CD4-positive, alpha-beta T cell treated with Interleukin-12 subunit alpha and Interleukin-12 subunit beta, for 1 hour (primary cell): ENCODE measurements around the gene TRPC4AP.
"Not testable (repeated sequence)": the region's sequence is repeated elsewhere in the genome, so short reads cannot be mapped to it uniquely, and the experiment has no call there.

ENCODE experiments used
- DNase-seq: peaks from one replicate; pipeline ENCODE4 v3.0.0-alpha.2; 2020

Gene TRPC4AP

DNA sequence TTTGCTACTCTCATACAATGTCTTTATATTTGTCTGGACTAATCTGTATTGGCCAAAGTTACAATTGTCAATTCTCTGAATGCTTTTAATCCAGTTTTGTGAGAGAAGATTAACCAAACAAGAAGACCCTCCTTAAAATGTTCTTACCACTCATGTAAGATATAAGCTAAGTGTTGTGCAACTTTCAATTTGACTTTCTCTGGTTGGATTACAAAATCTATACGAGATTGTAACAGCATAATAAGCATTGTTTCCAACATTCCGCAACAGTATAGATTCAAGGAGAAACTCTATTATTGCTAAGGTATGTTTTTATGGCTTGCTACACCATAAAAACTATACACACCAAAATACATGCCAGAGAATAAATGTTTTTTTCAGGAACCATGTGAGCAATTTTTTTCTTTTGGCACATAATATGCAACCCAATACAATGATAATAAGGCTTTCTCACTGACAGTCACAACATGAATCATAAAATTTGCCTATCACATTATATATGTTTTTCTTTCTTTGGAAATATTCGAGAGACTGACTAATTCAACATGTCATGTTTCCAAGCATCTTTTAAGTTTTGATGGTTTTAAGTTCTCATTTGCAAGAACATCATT lies 12.2 kb upstream of the TRPC4AP start:
- no peak for DNase-seq

DNA sequence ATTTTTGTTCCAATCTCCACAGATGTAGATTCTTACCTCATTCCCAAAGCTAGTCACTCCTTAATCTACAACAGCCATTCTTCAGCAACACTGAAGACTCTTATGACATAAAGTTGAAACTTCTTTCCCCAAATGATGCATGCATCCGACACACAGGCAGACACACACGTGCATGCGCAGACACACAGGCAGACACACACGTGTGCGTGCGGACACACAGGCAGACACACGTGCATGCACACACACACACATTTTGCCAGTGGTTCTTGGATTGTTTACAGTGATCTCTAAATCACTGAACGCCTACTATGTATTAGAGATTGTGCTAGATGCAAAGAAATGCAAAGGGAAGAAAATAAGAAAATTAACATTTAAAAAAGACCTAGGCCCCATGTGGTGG lies 9.0 kb upstream of the TRPC4AP start:
- DNase-seq = no peak

DNA sequence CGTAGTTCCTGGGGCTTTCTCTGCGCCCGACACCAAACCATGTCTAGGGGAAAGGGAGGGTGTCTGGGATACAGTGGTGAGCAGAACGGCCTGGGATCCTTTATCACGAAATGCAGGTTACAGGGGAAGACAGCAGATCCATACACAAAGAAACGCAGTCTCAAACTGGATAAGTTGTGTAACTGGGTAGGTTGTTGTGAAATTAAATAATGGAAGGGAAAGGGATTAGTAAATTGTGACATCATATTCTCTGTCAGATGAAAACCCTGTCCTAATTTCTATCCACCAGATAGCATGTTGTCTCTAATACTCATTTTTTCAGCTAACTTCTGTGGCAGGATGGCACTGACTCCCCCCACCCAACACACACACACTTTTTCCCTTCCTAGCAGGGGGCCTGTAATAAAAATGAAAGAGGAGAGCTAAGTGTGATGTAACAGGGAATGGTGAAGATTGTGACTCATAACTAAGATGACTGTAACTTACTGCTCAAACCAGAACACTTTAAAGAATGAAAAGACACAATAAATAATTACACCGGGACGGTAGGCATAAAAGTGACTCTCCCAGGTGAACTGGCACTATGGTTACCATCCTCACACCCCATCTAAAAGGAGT lies 769 bp upstream of the TRPC4AP start:
- no peak for DNase-seq

DNA sequence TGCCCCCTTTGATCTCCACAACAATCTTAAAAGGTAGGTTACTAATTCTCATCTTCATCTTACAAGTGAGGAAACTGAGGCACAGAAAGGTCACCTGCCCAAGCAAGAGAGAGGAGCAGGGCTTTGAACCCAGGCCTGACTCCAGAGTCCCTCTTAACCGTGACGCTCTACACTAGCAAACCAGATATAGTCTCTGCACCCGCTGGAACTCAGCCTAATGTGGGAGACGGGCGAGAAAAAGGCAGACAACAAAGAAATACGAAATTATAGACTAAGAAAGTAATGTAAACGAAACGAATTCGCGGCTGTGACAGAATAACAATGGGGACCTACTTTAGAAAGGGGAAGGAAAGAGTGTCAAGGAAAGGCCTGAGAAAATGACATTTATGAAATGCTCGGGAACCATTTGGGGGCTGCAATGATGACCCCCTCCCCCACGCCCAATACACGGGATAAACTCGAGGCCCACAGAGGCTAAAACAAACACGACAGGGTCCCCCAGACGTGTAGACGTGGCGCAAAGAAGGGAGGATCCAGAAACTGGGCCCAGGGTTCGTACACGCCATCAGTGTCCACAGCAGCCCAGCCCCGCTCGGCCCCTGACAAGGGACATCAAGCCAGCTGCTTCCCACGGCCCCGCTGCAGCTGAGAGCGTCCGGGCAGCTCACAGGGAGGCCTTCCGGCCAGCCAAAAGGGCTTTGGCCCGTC lies 637 bp downstream of the TRPC4AP start:
- DNase-seq = peak; percentile 19

DNA sequence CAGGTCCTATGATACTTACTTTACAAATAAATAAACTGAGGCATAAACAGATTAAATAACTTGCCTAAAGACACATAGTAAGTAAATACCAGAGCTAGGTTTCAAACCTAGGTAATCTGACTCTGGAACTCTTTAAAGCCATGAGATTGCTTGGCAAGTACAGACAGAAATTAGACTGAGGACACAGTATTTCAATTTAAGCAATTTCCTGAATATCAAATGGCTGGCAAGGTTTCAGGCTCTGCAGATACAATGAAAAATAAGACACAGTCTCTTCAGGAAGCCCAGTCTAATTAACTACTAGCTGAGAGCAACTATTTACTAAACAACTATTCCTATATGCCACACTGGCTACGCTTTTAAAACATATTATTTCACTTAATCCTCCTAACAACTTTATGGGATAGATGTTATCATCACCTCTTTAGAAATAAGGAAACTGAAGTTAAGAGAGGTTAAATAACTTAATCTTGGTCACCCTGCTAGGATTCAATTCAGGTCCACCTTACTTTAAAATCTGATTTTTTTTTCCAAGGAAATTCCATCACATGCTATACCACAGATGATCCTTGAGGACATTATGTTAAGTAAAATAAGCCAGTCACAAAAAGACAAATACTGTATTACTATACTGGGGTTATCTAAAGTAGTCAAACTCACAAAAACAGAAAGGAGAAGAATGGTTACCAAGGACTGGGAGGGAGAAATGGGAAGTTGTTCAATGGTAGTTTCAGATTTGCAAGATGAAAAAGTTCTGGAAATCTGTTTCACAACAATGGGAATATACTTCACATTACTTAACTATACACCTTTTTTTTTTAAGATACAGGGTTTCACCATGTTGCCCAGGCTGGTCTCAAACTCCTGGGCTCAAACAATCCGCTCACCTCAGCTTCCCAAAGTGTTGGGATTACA lies 4.1 kb downstream of the TRPC4AP start:
- DNase-seq = no peak

DNA sequence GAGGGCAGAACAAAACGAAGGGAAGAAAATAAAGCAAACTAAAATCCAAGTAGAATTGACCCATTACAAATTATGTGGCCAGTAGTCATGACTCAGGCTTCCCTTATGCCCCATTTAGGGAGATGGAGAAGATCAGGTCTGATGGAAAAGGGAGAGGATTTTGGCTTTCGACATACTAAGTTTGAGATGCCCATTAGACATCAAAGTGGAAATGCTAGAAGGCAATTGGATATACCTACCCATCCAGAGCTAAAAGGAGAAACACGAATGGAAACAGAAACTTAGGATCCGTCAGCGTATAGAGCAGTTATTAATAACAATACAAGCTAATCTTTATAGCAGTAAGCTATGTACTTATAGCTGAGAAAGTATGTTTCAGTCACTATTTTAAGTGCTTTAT lies 4.8 kb downstream of the TRPC4AP start:
- DNase-seq = no peak

DNA sequence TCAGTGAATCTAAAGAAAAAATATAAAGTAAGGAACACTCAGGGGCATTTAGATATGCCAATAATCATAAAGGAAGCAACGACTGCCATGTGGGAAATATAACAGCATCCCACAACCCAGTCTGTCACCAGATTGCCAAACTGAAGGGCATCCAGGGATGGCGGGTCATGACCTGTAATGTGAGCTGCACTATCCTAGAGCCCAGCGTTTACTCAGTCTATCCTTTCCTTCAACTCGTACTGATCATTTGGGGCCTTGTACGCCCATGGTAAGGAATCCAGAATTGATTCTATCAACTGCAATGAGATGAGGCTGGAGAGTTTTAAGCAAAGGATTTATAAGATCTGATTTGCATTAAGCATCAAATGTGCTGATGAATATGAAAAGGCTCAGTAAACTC lies 5.3 kb downstream of the TRPC4AP start:
- no peak for DNase-seq

DNA sequence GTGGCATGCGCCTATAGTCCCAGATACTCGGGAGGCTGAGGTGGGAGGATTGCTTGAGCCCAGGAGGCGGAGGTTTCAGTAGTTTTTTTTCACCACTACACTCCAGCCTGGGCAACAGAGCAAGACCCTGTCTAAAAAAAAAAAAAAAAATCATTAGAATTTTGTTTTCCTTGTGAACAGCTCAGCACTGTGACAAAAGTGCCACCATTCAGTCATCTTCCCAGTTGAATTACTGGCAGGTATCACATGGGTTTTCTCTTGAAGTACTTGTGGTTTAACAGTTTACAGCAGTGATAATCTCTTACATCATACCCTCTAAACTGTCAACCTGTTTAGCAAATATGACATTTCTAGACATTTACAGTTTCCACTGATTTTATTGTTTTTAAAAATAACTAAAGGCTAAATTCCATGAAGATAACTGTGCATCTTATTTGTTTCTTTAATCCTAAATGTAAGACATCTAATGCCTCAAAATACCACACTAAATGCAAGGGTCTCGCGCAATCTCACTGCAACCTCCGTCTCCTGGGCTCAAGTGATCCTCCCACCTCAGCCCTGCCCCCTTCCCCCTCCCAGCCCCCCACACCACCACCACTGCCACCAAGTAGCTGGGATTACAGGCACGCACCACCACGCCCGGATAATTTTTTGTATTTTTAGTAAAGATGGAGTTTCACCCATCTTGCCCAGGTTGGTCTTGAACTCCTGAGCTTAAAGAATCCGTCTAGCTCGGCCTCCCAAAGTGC lies 7.0 kb downstream of the TRPC4AP start:
- DNase-seq = peak; percentile 42

DNA sequence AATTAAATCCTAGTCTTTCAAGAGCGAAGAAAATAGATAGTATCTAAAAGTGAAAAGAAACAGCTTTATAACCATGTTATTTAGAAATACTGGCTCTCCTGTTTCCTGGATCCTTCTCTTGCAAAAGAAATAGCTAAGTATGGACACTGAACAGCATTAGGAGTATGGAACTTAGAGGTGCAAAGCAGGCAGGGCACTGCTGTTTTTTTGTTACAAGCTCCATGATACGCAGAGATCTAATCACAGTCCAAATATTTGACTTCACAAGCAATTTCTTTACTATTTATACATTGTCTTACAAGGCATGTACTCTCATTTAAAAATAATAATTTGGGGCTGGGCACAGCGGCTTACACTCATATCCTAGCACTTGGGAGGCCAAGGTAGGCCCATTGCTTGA lies 7.6 kb downstream of the TRPC4AP start:
- no peak for DNase-seq

DNA sequence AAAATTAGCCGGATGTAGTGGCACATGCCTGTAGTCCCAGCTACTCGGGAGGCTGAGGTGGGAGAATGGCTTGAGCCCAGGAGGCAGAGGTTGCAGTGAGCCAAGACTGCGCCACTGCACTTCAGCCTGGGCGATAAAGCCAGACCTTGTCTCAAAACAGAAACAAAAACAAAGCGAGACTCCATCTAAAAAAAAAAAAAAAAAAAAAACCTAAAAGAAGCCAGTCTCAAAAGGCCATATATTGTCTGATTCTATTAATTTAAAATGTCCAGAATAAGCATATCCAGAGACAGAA lies 12.3 kb downstream of the TRPC4AP start:
- not testable (repeated sequence) for DNase-seq

DNA sequence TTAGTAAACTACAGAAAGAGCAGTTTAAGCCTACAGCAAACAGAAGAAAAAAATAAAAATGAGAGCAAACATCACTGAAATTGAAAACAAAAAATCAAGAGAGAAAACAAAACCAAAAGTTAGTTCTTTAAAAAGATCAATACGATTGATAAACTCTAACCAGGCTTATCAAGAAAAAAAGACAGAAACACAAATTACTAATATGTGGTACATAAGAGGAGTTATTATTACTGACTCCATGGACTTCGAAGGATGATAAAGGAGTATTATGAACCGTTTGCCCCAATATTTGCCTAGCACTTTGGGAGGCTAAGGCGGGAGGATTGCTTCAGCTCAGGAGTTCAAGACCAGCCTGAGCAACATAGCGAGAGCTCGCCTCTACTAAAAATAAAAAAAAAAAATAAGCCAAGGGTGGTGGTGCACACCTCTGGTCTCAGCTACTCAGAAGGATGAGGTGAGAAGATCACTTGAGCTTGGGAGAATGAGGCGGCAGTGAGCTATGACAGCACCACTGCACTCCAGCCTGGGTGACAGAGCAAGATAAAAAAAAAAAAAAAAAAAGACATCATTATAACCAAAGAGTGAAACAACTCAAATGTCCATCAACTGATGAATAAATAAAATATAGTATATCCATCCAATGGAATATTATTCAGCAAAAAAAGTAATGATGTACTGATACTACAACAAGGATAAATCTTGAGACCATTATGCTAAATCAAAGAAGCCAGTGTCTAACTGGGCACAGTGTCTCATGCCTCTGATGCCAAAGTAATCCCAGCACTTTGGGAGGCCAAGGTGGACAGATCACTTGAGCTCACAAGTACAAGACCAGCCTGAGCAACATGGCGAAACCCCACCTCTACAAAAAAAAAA lies 12.9 kb downstream of the TRPC4AP start:
- DNase-seq = no peak

DNA sequence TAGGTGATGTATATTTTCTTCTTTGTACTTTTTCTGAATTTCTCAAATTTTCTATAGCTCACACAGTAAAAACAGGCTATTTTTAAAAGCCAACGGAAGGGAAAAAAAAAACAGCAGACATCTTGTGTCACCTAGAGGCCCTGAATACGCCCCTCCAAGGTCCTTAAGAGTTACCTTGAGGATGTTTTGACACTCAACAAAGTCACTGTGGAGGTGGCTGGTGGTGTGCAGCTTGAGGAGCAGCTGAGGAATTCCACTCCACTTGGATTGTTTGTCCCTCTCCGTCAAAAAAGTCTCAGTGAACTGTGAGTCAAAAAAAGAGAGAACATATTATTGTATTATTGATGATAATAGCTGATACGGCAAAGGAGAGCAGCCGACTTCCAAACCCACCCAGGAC lies 14.7 kb downstream of the TRPC4AP start:
- no peak for DNase-seq

DNA sequence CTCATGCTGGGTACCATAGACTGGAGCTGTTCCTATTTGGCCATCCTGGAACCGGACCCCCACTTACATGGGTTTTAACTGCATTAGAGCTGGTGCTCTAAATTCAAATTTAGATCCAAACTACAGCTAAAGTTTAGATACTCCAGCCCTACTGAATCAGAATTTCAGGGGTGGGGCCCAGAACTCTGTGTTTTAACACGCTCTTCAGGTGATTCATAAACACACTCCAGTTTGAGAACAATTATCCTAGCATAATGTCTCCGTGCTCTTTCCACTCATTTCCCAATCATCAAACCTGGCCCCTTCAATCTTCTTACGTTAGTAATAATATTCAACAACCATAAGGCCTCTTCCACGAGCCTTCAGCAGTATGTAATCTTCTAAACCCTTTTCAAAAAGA lies 15.3 kb downstream of the TRPC4AP start:
- no peak for DNase-seq

DNA sequence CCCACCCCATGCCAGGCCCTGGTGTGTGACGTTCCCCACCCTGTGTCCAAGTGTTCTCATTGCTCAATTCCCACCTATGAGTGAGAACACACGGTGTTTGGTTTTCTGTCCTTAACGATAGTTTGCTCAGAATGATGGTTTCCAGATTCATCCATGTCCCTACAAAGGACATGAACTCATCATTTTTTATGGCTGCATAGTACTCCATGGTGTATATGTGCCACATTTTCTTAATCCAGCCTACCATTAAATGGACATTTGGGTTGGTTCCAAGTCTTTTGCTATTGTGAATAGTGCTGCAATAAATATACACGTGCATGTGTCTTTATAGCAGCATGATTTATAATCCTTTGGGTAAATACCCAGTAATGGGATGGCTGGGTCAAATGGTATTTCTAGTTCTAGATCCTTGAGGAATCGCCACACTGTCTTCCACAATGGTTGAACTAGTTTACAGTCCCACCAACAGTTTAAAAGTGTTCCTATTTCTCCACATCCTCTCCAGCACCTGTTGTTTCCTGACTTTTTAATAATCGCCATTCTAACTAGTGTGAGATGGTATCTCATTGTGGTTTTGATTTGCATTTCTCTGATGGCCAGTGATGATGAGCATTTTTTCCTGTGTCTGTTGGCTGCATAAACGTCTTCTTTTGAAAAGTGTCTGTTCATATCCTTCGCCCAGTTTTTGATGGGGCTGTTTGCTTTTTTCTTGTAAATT lies 21.0 kb downstream of the TRPC4AP start:
- not testable (repeated sequence) for DNase-seq

DNA sequence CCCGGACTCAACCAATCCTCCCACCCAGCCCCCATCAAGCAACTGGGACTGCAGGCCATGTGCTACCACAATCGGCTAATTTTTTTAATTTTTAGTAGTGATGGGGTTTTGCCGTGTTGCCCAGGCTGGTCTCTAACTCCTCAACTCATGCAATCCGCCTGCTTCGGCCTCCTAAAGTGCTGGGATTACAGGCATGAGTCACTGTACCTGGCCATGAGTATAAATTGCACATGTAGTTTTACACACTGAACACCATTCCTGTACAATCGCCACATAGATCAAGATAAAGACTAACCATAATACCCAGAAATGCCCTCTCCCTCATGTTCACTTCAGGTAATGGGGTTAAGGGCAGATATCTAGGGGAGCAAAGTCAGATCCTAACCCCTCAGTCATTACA lies 26.4 kb downstream of the TRPC4AP start:
- DNase-seq = no peak

DNA sequence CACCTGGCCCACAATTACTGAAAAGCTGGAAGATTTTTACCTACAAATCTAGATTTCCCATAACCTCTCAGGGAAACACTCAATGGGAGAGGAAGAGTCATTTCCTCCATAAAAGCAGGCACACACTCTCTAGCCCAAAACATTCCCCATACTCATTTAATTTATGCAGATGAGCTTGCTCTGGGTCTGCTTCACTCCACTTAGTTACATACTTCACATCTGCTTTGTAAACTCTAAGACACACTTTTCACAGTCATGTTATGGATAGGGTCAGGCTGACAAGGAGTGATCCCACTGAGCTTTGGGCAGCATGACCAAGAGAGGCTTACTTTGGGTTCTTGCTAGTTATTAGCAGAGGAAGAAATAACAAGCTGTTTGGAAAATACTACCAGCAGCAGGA lies 27.4 kb downstream of the TRPC4AP start:
- no peak for DNase-seq

DNA sequence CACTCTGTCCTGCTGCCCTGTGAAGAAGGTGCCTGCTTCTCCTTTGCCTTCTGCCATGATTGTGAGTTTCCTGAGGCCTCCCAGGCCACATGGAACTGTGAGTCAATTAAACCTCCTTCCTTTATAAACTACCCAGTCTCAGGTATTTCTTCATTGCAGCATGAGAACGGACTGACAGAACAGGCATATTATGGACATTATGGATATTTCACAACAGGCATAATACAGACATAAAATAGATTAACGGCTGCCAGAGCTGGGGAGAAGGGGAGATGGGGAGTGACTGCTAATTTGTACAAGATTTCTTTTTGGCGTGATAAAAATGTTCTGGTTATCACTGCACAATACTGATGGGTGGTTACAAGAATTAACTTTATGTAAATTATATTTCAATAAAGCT lies 29.4 kb downstream of the TRPC4AP start:
- DNase-seq = no peak

DNA sequence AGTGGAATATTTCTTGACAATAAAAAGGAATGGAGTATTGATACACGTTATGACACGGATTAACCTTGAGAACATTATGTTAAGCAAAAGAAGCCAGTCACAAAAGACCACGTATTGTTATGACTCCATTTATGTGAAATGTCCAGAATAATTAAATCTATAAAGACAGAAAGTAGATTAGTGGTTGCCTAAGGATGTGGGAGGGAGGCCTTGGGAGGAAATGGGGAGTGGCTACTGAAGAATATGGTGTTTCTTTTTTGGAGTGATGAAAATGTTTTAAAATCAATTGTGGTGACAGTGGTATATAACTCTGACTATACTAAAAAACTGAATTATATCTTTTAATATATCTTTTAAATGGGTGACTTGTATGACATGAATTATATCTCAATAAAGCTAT lies 30.1 kb downstream of the TRPC4AP start:
- no peak for DNase-seq

DNA sequence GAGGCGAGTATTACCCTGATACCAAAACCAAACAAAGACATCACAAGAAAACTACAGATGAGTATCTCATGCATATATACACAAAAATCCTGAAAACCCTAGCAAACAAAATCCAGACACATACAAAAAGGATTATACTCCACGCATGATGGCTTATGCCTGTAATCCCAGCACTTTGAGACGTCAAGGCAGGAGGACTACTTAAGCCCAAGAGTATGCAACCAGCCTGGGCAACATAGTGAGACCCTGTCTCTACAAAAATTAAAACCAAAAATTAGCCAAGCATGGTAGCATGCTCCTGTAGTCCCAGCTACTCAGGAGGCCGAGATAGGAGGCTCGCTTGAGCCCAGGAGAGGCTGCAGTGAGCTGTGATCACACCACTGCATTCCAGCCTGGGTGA lies 32.4 kb downstream of the TRPC4AP start:
- no peak for DNase-seq

DNA sequence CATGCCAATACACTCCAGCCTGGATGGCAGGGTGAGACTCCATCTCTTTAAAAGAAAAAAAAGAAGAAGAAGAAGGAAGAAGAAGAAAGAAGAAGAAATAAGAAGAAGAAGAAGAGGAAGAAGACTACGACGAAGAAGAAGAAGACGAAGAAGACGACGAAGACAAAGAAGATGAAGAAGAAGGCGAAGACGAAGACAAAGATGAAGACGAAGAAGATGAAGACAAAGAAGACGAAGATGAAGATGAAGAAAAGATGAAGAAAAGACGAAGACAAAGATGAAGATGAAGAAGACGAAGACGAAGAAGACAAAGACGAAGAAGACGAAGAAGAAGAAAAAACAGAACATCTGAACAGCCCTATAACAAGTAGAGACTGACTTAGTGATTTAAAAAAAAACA lies 33.0 kb downstream of the TRPC4AP start:
- DNase-seq = no peak

DNA sequence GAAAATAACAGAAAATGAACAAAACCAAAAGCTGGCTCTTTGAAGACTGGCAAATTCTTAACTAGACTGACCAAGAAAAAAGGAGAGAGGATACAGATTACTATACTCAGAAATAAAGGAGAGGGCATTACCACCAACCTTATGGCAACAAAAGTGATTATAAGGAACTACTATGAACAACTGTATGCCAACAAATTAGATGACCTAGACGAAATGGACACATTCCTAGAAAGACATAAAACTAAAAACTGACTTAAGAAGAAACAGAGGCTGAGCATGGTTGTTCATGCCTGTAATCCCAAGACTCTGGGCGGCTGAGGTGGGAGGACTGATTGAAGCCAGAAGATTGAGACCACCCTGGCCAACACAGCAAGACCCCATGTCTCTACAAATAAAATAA lies 33.5 kb downstream of the TRPC4AP start:
- no peak for DNase-seq
